ENCODE data around the gene ERGIC1.
"Not testable (repeated sequence)": the region's sequence is repeated elsewhere in the genome, so short reads cannot be mapped to it uniquely, and the experiment has no call there.

ERGIC1 gene

DNA sequence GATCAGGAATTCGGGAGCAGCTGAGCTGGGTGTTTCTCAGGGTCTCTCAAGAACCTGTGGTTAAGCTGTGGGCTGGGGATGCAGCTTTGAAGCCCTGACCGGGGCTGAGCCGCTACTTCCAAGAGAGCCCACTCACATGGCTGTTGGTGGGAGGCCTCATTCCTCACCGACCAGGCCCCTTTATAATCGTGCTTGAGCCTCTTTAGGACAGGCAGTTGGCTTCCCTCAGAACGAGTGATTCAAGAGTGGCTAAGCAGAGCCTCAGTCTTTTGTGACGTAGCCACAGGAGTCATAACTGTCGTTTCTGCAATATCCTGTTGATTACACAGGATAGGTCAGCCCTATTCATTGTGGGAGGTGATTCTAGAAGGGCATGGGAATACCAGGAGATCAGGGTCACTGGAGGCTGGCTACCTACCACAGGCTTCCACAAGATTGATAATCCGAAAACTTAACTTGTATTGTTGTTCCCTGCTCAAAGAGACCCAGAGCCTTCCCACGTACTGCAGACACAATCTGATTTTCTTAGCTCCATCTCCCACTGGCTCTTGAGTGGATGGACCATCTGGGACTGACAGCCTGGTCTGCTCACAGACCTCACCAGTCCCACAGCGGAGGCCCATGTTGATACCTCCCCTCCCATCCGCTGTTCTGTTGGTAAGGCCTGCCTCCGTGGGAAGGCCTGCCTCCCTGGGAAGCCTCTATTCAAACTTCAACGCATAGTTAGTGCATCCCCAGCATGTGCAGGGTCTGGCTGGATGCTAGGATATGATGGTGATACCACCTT, 3.0 kb upstream of the ERGIC1 start:
- DNase-seq: no peak

DNA sequence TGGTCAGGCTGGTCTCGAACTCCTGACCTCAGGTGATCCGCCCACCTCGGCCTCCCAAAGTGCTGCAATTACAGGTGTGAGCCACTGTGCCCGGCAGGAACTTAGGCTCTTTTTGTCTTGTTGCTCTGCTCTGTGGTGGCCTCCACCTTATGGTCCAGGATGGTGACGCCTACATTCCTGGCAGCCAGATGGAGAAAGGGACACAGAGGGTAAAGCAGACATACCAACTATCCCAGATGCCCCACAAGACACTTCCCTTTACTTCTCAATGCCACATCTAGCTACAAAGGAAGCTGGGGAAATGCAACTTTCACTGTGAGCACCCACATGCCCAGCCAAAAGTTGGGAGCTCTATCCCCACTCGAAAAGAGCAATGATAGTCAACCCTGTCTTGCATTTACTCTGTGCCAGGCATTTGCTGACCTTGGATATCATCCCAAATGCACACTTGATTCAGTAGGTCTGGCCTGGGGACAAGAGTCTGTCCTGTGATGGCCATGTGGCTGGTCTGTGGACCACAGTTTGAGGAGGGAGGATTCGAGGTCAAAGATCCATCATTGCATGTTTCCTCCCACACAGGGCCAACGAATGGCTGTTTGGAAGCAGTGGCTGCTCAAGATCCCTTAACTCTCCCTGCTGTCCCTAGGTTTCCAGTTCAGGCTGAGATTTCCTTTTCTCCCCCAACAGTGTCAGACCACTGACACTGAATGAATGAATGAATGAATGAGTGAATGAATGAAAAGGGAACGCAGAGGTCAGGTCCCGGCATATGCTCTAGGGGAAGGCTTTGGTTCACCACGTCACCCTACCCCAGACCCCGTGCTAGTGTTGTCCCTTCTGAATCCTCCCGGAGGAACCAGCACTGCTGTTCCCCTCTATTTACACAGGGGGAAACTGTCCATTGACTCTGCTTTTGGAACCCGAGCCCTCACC, 1.4 kb upstream of the ERGIC1 start:
- DNase-seq: no peak

DNA sequence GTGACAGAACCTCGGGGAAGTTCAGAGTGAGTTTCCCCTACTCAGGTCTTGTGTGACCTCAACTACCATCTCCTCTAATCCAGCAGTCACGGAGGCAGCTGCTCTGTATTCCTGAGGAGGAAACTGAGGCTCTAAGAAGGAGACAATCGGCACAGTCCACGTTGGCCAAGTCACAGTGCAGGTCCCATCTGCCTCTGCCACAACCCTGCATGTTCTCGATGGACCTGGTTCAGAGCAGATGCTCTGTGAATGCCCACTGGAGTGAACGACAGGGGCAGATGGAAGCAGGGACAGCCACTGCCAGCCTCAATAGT, 722 bp upstream of the ERGIC1 start:
- DNase-seq: no peak

DNA sequence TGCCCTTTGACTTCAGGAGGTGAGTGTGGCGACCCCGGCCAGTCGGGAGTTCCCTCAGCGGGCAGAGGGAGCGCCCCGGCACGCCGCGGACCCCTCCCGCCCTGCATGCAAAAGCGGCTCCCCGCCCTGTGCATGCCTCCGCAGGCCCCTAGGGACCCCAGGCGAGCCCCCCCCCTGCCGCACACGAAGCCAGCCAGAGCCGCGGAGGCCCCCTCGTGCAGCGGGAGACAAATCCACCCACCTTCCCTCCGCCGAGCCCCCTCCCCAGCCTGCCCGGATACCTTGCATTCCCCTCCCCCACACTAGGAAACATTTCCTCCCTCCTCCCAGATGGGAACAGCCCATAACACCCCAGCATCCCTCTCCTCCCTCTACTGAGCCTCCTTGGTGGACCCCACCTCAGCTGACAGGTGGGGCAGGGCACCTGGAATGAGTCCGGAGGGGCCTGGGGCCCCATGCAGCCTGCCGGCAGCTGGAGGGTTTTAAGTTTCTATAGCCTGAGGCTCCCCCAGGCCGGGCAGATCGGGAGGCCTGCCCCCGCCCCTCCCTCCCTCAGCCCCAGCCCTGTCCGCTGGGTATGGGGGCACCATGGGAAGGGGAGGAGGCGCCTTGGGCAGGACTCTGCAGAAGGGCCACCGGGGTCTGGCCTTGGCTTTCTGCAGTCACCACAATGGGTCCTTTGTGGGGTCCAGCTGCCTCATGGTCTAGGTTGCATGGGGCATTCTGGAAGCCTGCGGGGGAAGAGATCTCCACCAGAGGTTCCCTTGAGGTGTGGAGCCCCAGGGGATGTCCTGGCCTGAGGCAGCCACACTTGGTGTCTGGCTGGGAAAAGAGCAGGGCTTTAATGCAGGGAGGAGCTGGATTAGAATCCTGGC, 601 bp downstream of the ERGIC1 start:
- peak in 2 of 6 experiments; percentile 29 to 40 for DNase-seq

DNA sequence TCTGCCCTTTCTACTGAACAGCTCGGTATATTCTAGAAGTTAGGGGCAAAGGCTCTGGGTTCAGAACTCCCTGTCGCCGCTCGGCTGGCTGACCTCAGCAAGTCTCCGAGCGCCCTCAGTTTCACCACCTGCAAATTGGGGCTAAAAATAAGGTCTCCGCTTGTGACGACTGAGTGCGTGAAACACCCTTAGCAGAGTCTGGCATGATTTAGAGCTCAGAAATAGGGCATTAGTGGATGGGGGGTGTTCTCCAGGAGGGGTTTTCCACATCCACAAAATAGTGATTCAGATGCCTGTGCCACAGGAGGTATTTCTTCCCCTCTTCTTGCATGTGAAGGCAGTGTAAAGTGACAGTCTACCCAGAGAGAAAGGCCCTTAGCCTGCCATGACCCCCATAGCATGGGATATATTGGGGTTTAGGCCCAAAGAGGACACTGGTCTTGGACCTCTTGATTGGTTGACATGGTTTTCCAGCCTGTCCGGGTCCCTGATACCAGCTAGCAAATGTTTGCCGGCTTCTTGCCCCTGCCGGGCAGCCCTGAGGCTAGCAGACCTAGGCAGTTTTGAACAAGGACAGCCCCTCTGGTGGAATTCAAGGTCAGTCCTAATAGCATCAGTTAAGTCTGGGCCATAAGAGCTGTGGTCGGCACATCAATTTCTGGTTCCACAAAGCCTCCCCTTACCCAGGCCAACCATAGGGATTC, 1.4 kb downstream of the ERGIC1 start:
- DNase-seq: peak in 1 of 6 experiments; percentile 6

DNA sequence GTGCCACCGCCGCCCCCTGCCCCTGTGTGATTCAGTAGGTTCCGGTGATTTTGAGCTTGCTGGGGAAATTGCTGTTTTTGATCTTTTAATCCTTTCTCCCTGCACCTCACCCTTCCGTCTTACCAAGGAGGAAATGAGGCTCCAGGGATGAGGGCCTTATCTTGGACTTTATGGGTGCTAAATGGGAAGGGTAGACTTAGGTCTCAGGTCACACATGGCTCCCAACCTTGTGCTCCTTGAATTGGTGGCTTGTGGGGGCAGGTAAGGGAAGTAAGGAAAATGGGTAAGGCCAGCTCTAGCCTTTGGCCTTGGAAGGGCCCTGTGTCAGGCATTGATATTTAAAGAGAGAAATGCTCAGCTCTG, 1.9 kb downstream of the ERGIC1 start:
- DNase-seq: no peak

DNA sequence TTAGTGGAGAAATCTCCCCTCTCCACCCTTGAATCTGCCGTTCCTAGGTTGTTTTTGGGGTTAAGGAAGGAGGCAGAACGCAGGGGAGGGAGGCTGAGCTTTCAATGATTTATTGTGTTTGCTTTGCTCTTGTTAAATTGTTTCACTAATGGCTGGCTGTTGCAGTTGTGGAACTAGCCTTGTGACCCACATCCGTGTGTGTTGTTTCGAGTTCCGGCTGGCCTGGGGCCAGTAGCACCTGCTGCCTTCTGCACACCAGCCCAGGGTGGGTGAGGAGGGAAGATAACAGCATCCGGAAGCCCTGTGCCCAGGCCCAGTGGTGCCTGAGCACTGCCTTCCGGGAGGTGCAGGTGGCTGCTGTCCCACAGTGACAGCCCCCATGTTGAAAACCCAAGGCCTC, 3.6 kb downstream of the ERGIC1 start:
- peak in 5 of 6 experiments; percentile 4 to 71 (median 66) for DNase-seq

DNA sequence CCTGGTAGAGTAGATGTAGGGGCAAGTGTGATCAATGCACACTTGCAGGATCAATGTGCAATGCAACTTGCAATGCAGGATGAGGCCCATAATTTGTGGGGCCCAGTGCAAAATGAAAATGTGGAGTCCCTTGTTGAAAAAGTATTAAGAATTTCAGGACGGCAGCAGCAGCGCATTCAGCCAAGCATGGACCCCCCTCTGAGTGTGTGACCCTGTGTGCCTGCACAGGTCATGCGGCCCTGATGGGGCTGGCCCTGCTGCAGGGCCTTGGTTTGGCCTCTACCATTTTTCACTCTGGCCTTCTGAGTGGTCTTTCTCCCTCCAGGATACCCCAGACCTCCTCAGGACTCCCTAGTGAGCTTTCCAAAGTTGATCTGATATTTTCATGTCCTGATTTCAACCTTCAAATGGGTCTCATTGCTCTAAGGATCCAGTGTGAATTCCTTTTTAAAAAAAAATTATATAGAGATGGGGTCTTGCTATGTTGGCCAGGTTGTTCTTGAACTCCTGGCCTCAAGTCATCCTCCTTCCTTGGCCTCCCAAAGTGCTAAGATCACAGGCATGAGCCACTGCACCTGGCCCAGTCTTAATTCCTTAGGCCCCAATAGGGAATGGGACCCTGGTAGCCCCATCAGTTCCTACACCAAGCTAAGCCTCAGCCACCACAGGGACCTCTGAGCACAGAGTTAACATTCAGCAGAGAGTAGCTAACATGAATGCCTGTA, 4.3 kb downstream of the ERGIC1 start:
- DNase-seq: no peak

DNA sequence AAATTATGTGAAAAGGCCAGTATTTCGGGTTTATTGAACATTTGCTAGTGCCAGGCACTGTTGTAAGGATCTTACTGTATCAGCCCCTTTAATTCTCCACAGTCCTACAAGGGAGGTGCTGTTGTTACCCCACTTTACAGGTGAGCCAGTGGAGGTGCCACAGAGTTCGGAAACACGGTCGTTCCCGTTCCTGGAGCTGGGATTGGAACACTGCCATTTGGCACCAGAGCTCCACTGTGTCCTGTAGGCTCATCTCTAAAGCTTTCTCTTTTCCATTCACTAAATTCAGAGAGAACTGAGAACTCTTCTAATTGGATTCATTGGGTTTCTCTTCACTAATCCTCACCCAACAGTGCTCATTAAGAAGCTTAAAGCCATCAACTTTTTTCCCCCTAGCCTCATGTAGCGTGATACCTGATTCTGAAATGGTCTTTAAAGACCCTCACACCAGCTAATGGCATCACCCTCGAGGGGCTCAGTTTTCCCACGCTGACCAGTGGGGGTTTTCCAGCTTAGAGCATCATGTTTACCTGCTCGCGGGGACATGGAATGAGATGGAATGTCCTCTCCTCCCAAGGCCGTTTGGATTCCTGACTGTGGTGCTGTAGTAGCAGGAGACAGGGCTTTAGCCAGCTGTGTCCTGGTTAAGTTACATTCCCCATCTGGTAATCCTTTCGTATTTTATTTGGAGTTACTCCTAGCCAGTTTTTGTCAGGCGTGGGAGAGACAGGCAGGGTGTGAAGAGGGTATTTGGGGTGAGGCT, 5.8 kb downstream of the ERGIC1 start:
- no peak for DNase-seq

DNA sequence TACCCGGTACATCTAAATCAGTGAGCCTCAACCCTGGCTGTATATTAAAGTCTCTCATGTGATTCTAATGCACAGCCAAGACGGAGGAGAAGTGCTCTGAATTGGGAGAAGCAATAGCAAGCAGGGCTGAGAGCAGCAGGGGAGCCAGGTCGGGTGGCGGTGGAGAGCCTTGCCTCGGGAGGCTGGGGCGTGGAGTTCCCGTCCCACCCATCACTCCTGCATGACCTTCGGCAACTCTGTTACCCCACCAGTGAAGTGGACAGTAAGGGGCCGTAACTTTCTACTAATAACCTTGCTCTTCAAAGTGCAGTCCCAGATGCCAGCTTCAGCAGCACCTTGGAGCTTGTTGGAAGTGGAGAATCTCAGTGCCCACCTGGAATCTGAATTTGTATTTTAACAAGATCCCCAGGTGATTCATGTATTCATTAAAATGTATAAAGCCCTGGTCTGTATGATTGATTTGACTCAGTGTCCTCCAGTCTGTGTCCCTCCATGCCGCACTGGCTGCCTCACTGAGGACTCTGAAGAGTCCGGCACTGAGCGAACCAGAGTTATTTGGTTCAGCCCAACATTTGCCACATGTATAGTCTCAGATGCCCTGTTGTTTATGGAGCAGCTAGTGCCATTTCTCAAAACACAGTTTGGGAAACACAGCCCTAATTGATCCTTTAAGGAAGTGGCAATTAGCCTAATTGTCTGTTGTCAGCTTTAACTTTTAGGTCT, 6.5 kb downstream of the ERGIC1 start:
- no peak for DNase-seq

DNA sequence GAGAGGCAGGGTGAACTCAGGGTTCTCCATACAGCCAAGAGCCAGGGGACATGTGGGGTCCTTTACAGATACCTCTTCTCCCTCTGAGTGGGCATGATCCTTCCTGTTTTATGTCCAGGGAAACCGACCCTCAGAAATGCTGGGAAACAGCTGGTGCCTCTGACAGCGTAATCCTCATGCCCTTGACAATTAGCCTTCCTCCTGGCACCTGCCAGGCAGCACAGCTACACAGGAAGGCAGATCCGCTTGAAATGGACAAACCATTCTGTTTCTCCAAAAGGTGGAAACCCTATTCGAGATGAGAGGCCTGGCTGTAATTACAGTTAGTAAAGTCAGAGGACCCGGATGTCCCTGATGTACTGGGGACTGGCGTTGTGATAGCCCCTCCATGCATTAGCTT, 7.2 kb downstream of the ERGIC1 start:
- no peak for DNase-seq

DNA sequence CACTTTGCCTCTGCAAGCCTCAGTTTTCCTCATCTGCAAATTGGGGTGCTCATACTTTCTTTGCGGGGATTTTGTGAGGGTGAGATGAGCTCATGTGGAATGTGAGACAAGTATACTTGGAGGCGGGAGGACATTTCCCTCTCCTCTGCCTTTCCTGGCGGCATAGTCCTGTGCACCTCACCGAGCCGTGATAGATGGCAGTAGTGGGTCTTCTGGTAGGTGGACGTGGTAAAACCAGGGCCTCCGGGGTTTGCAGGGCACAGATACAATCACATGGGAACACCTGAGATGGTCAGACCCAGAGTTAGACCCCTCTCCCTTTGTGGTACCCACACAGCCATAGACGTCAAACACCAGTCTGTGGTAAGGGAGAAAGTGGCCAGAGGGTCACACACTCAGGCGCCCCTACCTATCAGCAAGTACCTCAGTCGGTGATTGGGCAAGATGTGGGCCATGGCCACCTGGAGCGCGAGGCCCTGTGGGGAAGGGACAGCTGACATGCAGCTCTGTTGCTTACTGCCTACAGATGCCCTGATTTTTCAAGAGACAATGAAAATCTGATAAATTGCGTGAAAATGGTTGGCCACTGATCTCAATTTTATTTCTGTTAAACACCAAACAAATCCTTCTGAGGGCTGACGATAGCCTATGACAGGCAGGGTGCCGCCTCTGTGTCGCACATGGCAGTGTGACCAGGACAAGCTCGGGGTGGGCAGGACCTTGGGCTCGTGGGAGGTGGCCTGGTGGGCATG, 9.9 kb downstream of the ERGIC1 start:
- DNase-seq: no peak

DNA sequence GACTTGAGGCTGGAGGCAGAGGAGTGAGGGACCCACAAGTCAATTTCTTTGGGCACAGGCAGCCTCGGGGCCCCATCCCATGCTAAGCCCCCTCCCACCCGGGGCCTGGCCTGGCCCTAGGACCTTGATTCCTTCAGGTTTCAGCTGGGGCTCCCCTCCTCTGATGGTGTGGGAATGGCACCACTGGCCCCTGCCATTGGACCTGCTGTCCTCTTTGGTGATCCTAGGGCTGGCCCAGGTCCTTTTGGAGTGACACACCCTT, 10.5 kb downstream of the ERGIC1 start:
- no peak for DNase-seq

DNA sequence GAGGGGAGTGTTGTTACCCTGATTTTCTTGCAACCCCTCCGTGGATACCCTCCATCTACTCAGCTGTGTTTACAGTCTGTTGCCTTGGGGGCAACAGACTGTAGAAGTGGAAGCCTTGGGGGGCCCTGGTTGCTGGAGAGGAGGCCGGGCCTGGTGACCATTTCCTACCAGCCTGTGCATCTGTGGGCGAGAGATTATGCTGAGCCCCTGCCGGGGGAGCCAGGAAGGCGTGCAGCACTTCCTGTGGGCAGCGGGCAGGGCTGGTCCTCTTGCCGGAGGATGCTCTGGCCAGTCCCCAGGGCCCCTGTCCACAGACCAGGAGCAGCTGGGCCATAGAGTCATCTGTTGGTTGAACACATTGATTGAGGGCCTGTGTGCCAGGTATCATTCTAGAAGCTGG, 11.1 kb downstream of the ERGIC1 start:
- DNase-seq: no peak

DNA sequence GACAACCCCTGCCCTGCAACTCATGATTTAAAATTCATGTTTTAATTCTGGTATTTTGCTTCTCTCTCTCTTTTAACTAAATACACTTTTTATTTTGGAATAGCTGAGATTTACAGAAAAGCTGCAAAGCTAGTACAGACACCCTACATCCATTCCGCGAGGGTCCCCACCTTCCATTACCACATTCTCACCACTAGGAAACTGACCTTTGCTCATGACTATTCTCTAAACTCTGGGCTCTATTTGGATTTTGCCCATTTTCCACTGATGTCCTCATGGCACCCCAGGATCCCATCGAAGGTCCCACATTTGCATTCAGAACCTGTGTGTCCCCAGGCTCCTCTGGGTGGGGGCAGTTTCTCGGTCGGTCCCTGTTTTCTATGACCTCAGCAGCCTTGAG, 11.5 kb downstream of the ERGIC1 start:
- DNase-seq: no peak

DNA sequence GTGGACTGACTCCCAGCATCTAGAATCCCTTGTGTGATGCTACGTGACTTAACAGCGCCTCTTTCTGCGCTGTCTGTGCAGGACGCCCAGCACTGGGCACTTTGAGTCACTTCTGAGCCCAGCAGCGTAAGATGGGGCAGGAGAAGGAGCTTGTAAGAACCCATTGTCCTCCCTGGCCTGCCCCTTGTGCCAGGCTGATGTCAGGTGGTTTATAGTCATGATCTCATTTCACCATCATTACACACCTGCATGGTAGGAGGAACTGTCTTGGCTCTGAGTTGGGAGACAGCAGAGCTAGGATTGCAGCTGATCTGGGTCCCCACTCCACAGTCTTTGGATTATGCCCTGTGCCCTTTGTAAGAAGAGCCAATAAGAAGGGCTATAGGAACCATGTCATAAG, 12.2 kb downstream of the ERGIC1 start:
- no peak for DNase-seq

DNA sequence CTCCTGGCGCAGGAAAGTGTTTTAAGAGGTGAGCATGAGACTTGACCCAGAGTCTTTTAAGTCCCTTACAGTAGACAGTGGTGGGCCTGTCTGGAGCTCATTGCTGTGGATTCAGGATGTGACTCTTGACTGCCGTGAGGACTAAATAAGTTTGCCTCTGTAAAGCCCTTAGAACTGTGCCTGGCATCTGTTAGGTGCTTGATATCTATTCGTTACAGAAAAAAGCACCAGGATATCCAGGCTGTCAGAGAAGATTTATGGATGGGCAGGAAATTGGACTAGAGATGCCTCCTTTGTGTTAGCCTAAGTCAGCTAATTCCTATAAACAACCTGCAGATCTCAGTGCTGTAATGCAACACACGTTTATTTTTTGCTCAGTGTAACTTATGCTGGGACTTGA, 12.6 kb downstream of the ERGIC1 start:
- no peak for DNase-seq

DNA sequence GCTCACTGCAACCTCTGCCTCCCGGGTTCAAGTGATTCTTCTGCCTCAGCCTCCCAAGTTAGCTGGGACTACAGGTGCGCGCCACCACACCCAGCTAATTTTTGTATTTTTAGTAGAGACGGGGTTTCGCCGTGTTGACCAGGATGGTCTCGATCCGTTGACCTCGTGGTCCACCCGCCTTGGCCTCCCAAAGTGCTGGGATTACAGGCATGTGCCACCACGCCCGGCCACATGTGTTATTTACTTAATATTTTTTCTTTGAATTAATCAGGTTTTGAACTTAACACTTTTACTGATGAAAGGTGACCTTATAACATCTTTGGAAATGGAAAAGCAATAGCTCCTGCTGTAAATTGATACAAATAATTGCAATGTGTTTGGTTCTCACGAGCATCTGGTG, 13.5 kb downstream of the ERGIC1 start:
- not testable (repeated sequence) for DNase-seq

DNA sequence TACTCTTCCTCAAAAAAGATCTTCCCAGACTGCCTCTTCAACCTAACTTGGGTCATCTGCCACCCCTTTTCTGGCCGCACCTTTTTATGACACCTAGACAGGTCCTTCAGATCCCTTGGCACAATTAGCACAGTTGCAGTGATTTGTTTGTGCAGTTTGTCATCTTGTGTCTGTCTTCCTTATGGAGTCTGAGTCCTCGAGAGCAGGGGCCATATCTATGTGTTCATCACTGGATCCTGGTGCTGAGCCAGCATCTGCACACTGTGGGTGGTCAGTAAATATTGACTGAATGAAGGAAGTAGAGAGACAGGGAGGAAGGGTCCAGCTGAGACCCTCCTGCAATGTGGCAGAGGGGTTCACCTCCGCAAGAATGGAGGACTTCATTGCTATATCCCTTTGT, 14.4 kb downstream of the ERGIC1 start:
- no peak for DNase-seq
